Measurements from ENCODE around the gene TDRD3. TPM values are rescaled to one million over a fixed set of nuclear protein-coding genes. Genes with fewer than 3 reads are reported as not detected.
"Not testable (repeated sequence)": the region's sequence is repeated elsewhere in the genome, so short reads cannot be mapped to it uniquely, and the experiment has no call there.

The TDRD3 gene
- total and polyA plus RNA-seq, 5 donors from 2014 or later: 9.0 to 29.8 (median 10.0) TPM

DNA sequence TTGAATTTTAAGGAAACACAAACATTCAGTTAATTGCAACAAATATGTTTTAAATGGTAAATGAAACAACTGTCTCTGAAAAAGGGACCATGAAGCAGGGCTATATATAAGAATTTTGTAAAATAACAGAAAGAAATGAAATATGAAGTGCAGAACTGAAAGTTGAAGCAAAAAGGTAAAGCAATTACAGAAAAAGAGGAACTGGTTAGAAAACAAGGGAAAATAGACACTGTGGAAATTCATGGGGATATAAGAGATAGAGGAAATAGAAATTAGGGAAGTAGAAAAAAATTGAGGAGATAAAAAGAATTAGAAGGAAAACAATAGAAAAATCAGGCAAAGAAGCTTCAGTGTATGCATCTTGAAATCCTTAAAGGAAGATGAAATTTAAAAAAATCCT lies 40.0 kb upstream of the TDRD3 start:
- H3K27me3 ChIP-seq (ENCODE audit: control insufficient read depth, insufficient read depth, low read length): peaks cover 8% of the 10 kb centered on the region
- H3K36me3 ChIP-seq (ENCODE audit: control insufficient read depth, insufficient read depth, low read length): no peaks in the 10 kb centered on the region
- H3K27ac ChIP-seq (ENCODE audit: insufficient read depth, low read length, poor library complexity, severe bottlenecking): no peak overlapping the region
- ATAC-seq (ENCODE audit: low read depth in 2 of 2) (no peak), DNase-seq (no peak)
- H3K4me3 ChIP-seq (ENCODE audit: low read depth, low read length): no peak overlapping the region
- Mint-ChIP-seq H3K36me3 (no peaks in the 10 kb centered on the region), H3K9me3 (peaks cover 0 to 5% (median 3%) of the 10 kb centered on the region in 7 donors), H3K27ac (no peak overlapping the region), H3K4me3 (no peak overlapping the region), H3K4me1 (no peaks in the 10 kb centered on the region), H3K27me3 (peaks cover 19% of the 10 kb centered on the region)
- H3K9me3 ChIP-seq (ENCODE audit: control insufficient read depth in 2 of 2, low read length in 2 of 2): no peaks in the 10 kb centered on the region
- H3K4me1 ChIP-seq (ENCODE audit: control insufficient read depth, insufficient read depth, low read length, poor library complexity, severe bottlenecking): no peaks in the 10 kb centered on the region

DNA sequence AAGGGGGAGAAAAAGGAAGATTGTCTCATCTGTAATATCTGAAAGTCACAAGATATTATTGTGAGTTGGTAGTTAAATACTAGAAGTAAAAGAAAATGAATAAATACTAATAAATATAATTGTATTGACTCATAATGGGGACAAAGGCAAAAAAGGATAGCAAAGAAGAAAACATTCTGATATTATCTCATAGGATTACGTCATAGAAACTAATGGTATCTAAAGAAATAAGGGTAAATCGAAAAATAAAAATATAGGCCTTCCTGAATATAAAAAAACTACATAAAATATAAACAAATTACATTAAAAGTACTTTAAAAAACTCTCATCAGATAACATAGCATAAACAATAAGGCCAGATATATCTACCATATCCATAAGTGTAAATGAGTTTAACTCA lies 38.6 kb upstream of the TDRD3 start:
- H3K36me3 Mint-ChIP-seq: no peaks in the 10 kb centered on the region

DNA sequence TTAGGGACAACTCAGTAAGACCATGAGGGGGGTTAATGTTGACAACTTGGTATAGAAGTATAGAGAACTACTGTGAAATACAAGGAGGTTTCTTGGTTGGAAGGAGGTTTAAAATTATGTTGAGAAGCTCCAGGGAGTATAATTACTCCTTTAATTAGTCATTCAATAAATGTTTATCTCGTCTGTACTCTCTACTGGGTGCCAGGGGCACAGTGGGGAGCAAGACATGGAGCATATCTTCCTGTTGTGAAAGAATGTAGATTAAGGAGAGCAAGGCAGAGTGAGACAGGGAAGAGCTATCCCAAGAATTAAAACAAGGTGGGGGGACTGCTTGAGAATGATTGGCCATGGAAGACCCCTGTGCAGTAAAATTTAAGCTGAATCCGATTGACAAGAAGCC lies 33.7 kb upstream of the TDRD3 start:
- Mint-ChIP-seq H3K36me3 (no peaks in the 10 kb centered on the region), H3K9me3 (peaks cover 0 to 4% (median 0%) of the 10 kb centered on the region in 7 donors), H3K27ac (no peak overlapping the region), H3K4me3 (no peak overlapping the region), H3K4me1 (peaks cover 0 to 3% (median 0%) of the 10 kb centered on the region in 4 donors), H3K27me3 (peaks cover 25% of the 10 kb centered on the region)
- DNase-seq (no peak), ATAC-seq (ENCODE audit: low read depth in 2 of 2) (no peak)
- no peaks in the 10 kb centered on the region for H3K4me1 ChIP-seq (ENCODE audit: control insufficient read depth, insufficient read depth, low read length, poor library complexity, severe bottlenecking)
- H3K4me3 ChIP-seq (ENCODE audit: low read depth, low read length): no peak overlapping the region
- H3K27me3 ChIP-seq (ENCODE audit: control insufficient read depth, insufficient read depth, low read length): peaks cover 8% of the 10 kb centered on the region
- no peak overlapping the region for H3K27ac ChIP-seq (ENCODE audit: insufficient read depth, low read length, poor library complexity, severe bottlenecking)
- H3K36me3 ChIP-seq (ENCODE audit: control insufficient read depth, insufficient read depth, low read length): no peaks in the 10 kb centered on the region
- no peaks in the 10 kb centered on the region for H3K9me3 ChIP-seq (ENCODE audit: control insufficient read depth in 2 of 2, low read length in 2 of 2)

More for the DNA sequence above, 38.6 kb upstream of the TDRD3 start:
- Mint-ChIP-seq H3K9me3 (peaks cover 0 to 3% (median 0%) of the 10 kb centered on the region in 7 donors), H3K4me1 (no peaks in the 10 kb centered on the region), H3K4me3 (no peak overlapping the region), H3K27me3 (peaks cover 16% of the 10 kb centered on the region), H3K27ac (no peak overlapping the region)
- Histone ChIP-seq H3K27ac (ENCODE audit: insufficient read depth, low read length, poor library complexity, severe bottlenecking) (no peak overlapping the region), H3K4me3 (ENCODE audit: low read depth, low read length) (no peak overlapping the region), H3K4me1 (ENCODE audit: control insufficient read depth, insufficient read depth, low read length, poor library complexity, severe bottlenecking) (no peaks in the 10 kb centered on the region), H3K27me3 (ENCODE audit: control insufficient read depth, insufficient read depth, low read length) (peaks cover 8% of the 10 kb centered on the region), H3K36me3 (ENCODE audit: control insufficient read depth, insufficient read depth, low read length) (no peaks in the 10 kb centered on the region), H3K9me3 (ENCODE audit: control insufficient read depth in 2 of 2, low read length in 2 of 2) (no peaks in the 10 kb centered on the region)
- DNase-seq (no peak), ATAC-seq (ENCODE audit: low read depth in 2 of 2) (no peak)

DNA sequence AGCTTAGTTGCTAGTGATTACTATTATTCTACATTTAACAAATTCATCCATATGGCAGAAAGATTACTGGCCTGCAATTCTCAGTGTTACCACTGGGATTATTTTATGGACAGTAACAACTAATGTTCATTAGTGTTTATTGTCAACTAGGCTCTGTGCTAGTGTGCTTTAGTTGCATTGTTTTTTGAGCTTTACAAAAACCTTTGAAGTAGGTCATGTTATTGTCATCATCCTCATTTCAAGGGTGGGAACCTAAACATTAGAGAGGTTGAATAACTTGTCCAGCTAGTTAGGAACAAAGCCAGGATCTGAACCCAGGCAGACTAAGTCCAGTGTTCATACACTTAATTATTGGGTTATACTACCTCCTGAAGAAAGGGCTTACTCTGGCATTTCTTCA lies 27.8 kb upstream of the TDRD3 start:
- Mint-ChIP-seq H3K27ac (no peak overlapping the region), H3K36me3 (no peaks in the 10 kb centered on the region)

DNA sequence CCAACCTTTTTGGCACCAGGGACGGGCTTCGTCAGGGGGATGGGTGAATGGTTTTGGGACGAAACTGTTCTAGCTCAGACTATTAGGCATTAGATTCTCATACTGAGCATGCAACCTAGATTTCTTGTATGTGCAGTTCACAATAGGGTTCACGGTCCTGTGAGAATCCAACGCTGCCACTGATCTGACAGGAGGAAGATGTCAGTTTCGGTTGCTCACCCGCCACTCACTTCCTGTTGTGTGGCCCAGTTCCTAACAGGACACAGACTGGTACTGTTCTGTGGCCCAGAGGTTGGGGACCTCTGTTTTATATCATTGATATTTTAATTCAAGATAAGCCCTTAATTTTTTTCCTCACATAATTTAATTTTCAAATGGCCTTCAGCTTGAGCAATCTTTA lies 26.7 kb upstream of the TDRD3 start:
- DNase-seq (peak in 1 of 3 donors; percentile 36), ATAC-seq (ENCODE audit: low read depth in 2 of 2) (no peak)
- H3K4me3 Mint-ChIP-seq: no peak overlapping the region

More for the DNA sequence above, 27.8 kb upstream of the TDRD3 start:
- Histone ChIP-seq H3K36me3 (ENCODE audit: control insufficient read depth, insufficient read depth, low read length) (no peaks in the 10 kb centered on the region), H3K4me1 (ENCODE audit: control insufficient read depth, insufficient read depth, low read length, poor library complexity, severe bottlenecking) (no peaks in the 10 kb centered on the region), H3K27me3 (ENCODE audit: control insufficient read depth, insufficient read depth, low read length) (peaks cover 9% of the 10 kb centered on the region), H3K27ac (ENCODE audit: insufficient read depth, low read length, poor library complexity, severe bottlenecking) (no peak overlapping the region), H3K4me3 (ENCODE audit: low read depth, low read length) (no peak overlapping the region), H3K9me3 (ENCODE audit: control insufficient read depth in 2 of 2, low read length in 2 of 2) (no peaks in the 10 kb centered on the region)
- no peaks in the 10 kb centered on the region for H3K4me1 Mint-ChIP-seq
- DNase-seq: no peak
- H3K27me3 Mint-ChIP-seq: peaks cover 14% of the 10 kb centered on the region
- no peak overlapping the region for H3K4me3 Mint-ChIP-seq
- ATAC-seq (ENCODE audit: low read depth in 2 of 2): no peak
- peaks cover 0 to 4% (median 0%) of the 10 kb centered on the region in 7 donors for H3K9me3 Mint-ChIP-seq

DNA sequence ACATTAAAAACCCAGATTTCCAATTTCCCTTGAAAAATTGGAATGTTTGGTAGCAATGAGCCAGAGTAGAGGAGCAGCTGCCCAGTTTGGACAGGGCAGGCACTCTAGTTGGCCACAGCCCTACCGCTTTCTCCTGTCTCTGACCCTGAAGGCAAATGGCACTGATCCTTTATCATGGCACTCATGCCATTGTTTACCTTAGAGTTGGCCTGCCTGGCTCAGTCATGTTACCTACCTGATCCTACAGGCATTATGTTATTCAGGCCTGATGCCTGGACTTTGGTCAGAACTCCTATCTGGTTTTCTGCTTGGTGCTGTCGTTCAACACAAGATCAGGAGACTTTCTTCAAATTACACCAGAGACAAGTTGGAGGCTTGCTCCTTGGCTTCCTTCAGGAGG lies 24.9 kb upstream of the TDRD3 start:
- no peak for ATAC-seq (ENCODE audit: low read depth in 2 of 2)
- H3K9me3 Mint-ChIP-seq: peaks cover 0 to 1% (median 0%) of the 10 kb centered on the region in 7 donors
- no peaks in the 10 kb centered on the region for H3K4me1 Mint-ChIP-seq
- peaks cover 18% of the 10 kb centered on the region for H3K27me3 Mint-ChIP-seq
- H3K4me3 Mint-ChIP-seq: no peak overlapping the region
- Histone ChIP-seq H3K27me3 (ENCODE audit: control insufficient read depth, insufficient read depth, low read length) (peaks cover 8% of the 10 kb centered on the region), H3K4me1 (ENCODE audit: control insufficient read depth, insufficient read depth, low read length, poor library complexity, severe bottlenecking) (no peaks in the 10 kb centered on the region), H3K9me3 (ENCODE audit: control insufficient read depth in 2 of 2, low read length in 2 of 2) (no peaks in the 10 kb centered on the region), H3K27ac (ENCODE audit: insufficient read depth, low read length, poor library complexity, severe bottlenecking) (no peak overlapping the region), H3K4me3 (ENCODE audit: low read depth, low read length) (no peak overlapping the region), H3K36me3 (ENCODE audit: control insufficient read depth, insufficient read depth, low read length) (no peaks in the 10 kb centered on the region)
- DNase-seq: no peak
- H3K36me3 Mint-ChIP-seq: no peaks in the 10 kb centered on the region
- H3K27ac Mint-ChIP-seq: no peak overlapping the region

More for the DNA sequence above, 26.7 kb upstream of the TDRD3 start:
- Histone ChIP-seq H3K27ac (ENCODE audit: insufficient read depth, low read length, poor library complexity, severe bottlenecking) (no peak overlapping the region), H3K4me1 (ENCODE audit: control insufficient read depth, insufficient read depth, low read length, poor library complexity, severe bottlenecking) (no peaks in the 10 kb centered on the region), H3K9me3 (ENCODE audit: control insufficient read depth in 2 of 2, low read length in 2 of 2) (no peaks in the 10 kb centered on the region), H3K36me3 (ENCODE audit: control insufficient read depth, insufficient read depth, low read length) (no peaks in the 10 kb centered on the region), H3K27me3 (ENCODE audit: control insufficient read depth, insufficient read depth, low read length) (peaks cover 9% of the 10 kb centered on the region), H3K4me3 (ENCODE audit: low read depth, low read length) (no peak overlapping the region)
- H3K4me1 Mint-ChIP-seq: no peaks in the 10 kb centered on the region
- peaks cover 15% of the 10 kb centered on the region for H3K27me3 Mint-ChIP-seq
- no peak overlapping the region for H3K27ac Mint-ChIP-seq
- H3K36me3 Mint-ChIP-seq: no peaks in the 10 kb centered on the region
- H3K9me3 Mint-ChIP-seq: peaks cover 0 to 2% (median 0%) of the 10 kb centered on the region in 7 donors

DNA sequence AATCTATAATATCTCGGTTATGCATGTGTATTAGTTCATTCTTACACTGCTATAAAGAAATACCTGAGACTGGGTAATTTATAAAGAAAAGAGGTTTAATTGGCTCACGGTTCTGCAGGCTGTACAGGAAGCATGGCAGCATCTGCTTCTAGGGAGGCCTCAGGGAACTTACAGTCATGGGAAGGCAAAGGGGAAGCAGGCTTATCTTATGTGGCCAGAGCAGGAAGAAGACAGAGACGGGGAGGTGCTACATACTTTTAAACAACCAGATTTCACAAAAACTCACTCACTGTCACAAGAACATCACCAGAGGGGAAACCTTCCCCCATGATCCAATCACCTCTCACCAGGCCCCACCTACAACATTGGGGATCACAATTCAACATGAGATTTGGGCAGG lies 17.7 kb upstream of the TDRD3 start:
- H3K27ac Mint-ChIP-seq; H3K36me3 Mint-ChIP-seq; H3K9me3 Mint-ChIP-seq; H3K4me1 Mint-ChIP-seq; H3K9me3 ChIP-seq (ENCODE audit: control insufficient read depth in 2 of 2, low read length in 2 of 2); DNase-seq; H3K27ac ChIP-seq (ENCODE audit: insufficient read depth, low read length, poor library complexity, severe bottlenecking); H3K4me1 ChIP-seq (ENCODE audit: control insufficient read depth, insufficient read depth, low read length, poor library complexity, severe bottlenecking); H3K36me3 ChIP-seq (ENCODE audit: control insufficient read depth, insufficient read depth, low read length); H3K4me3 Mint-ChIP-seq; ATAC-seq (ENCODE audit: low read depth in 2 of 2); H3K4me3 ChIP-seq (ENCODE audit: low read depth, low read length): not testable (repeated sequence)
- H3K27me3 Mint-ChIP-seq: peaks cover 24% of the 10 kb centered on the region
- H3K27me3 ChIP-seq (ENCODE audit: control insufficient read depth, insufficient read depth, low read length): peaks cover 11% of the 10 kb centered on the region

DNA sequence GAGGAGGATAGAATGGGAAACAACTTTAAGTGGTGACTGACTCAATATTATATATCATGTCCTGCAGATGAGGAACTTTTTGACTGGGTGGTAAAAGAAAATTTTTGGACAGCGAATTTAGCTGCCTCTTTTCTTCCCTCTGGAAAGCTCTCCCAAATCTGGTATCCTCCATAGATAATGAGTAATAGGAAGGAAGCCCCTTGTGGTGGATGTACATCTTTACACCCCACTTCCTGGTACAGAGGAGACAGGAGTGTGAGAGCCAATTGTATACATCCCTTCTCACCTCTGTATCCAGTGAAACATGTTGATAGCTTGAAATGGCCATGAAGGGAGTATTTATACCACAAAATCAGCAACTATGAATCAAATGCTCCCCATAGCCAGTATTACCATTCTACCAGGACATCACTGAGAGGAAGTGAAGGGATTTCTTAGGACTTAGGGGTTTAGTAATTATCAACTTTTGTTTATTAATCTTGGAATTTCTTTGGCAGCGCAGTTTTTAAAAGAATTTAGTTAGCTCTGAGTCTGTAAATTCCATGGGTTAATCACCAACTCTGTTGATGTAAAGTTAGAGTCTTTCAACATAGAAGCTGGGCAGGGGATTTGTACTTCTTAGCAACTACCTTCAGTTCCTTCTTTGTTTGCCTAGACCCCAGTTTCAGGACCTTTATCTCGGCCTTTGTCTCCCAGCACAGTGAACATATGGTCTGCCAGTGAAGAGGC lies 17.0 kb upstream of the TDRD3 start:
- H3K9me3 Mint-ChIP-seq: no peaks in the 10 kb centered on the region
- Histone ChIP-seq H3K27me3 (ENCODE audit: control insufficient read depth, insufficient read depth, low read length) (peaks cover 11% of the 10 kb centered on the region), H3K36me3 (ENCODE audit: control insufficient read depth, insufficient read depth, low read length) (no peaks in the 10 kb centered on the region), H3K27ac (ENCODE audit: insufficient read depth, low read length, poor library complexity, severe bottlenecking) (no peak overlapping the region), H3K4me1 (ENCODE audit: control insufficient read depth, insufficient read depth, low read length, poor library complexity, severe bottlenecking) (no peaks in the 10 kb centered on the region), H3K4me3 (ENCODE audit: low read depth, low read length) (no peak overlapping the region), H3K9me3 (ENCODE audit: control insufficient read depth in 2 of 2, low read length in 2 of 2) (no peaks in the 10 kb centered on the region)
- no peaks in the 10 kb centered on the region for H3K36me3 Mint-ChIP-seq
- H3K4me3 Mint-ChIP-seq: no peak overlapping the region
- H3K27me3 Mint-ChIP-seq: peaks cover 22% of the 10 kb centered on the region
- H3K27ac Mint-ChIP-seq: no peak overlapping the region
- no peak for ATAC-seq (ENCODE audit: low read depth in 2 of 2)
- no peak for DNase-seq
- no peaks in the 10 kb centered on the region for H3K4me1 Mint-ChIP-seq
